T-helper 1 cell (primary cell): Measurements from ENCODE around the gene ATG13.

ENCODE experiments used
- DNase-seq, 5 donors: peaks; one replicate each; pipeline ENCODE4 v3.0.0-alpha.2; 2012 to 2020

Gene ATG13

GRCh38 chr11:46609386-46609785 lies 8.0 kb upstream of the ATG13 start:
- DNase-seq = no peak

DNA sequence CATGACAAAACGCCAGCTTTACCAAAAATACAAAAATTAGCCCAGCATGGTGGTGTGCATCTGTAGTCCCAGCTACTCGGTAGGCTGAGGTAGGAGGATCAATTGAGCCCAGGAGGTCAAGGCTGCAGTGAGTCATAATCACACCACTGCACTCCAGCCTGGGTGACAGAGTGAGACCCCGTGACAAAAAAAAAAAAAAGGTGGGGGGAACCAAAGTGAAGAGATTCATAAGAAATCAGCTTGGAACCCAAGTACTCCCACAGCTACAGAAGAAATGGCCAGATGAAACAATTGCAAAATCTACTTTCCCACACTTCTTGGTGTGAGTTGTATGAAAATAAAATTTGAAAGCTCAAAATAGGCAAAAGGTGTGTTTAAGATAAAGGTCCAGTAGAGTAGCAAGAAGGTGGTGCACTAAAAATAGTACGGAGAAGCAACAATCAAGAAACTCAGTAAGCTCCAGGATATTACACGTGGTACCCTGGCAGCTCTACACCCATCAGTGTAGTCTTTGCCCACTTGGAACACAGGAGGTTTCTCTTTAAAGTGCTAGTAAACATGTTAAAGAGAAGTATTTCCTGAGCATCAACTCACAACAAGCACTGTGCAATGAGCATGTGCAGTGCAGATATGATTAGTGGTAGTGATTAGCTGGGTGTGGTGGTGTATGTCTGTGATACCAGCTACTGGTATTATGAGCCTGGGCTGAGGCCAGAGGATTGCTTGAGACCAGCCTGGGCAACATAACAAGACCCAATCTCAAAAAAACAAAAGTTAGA lies 5.6 kb upstream of the ATG13 start:
- DNase-seq = no peak

DNA sequence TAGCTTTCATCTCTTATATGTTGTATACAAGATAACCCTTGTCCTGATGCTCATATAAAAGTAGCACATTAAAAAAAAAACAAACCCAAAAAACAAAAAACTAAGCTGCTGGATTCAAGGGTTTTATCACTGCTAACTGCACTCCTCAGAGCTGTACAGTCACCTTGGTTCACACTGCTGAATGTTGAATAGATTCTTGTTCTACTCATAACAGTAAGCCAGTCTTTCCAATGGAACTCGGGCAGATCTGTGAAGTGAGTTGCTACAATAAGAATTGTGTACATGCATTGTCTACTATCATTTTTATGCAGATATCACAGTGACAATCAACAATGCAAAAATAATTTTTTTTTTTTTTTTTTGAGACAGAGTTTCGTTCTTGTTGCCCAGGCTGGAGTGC lies 5.0 kb upstream of the ATG13 start:
- DNase-seq = no peak

DNA sequence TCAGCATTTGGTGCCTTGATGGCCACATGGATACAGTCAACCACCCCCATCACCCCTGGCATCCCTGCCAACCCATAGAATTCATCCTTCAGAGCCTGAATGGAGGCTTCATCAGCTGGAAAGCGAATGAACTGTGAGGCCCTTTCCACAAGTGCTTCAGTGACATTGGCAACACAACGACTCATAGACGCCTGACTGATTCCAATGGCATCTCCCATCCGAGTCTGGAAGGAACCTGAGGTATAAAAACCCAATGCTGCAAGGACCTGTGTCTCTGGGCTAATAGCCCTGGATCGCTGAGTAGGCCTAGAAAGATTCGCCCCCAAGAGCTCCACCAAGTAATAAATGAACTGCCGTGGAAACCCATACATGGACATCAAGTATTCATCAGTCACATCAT lies 1.6 kb upstream of the ATG13 start:
- no peak for DNase-seq

- no peak for DNase-seq
Measured at GRCh38 chr11:46616551-46617133, 711 bp upstream of the ATG13 start.

- DNase-seq = no peak
Measured at GRCh38 chr11:46617972-46618314, 590 bp downstream of the ATG13 start.

DNA sequence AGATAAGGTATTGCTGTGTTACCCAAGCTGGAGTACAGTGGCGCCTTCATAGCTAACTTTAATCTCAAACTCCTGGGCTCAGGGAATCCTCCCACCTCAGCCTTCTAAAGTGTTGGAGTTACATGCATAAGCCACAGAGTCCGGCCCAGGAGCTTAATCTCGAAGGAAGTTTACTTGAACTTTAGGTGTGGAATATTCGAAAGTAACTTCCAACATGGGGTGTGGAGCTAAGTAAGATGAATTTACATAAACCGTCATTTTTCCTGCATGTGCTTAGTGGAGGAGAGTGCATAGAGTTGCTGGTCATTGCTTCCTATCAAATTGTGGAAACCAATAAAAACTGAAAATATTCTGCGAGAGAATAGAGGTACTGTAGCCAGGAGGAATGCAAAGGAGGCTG lies 1.5 kb downstream of the ATG13 start:
- DNase-seq = no peak

DNA sequence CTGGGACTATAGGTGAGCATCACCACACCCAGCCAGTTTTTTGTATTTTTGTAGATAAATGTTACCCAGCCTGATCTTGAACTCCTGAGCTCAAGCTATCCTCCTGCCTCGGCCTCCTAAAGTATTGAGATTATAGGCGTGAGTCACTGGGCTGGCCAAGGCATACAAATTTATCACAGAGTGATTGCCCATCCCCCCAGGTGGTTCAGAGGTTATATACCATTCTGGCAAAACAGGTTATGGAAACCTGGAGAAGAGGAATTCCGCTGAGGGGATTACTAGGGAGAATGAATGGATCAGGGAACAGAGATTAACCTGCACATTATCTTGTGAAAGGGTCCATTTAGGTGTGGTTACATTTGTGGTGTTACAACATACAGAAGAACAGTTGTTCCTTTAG lies 8.1 kb downstream of the ATG13 start:
- DNase-seq = no peak

- no peak for DNase-seq
Measured at GRCh38 chr11:46628961-46629360, 11.6 kb downstream of the ATG13 start.

- no peak for DNase-seq
Measured at GRCh38 chr11:46630237-46630636, 12.9 kb downstream of the ATG13 start.

DNA sequence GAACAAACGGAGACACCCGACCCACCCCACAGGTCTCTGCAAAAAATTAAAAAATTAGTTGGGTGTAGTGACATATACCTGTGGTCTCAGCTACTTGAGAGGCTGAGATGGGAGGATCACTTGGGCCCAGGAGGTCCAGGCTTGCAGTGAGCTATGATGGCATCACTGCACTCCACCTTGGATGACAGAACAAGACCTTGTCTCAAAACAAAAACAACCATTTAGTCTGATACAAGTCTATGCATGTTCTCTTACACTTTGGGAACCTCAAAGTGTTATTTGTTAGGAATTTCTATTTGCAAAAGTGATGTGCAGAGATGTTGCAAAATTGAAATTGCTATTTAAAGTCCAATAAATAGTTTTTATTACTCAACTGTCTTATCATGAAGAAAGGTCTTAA lies 14.3 kb downstream of the ATG13 start:
- no peak for DNase-seq

GRCh38 chr11:46632502-46632901 lies 15.1 kb downstream of the ATG13 start:
- no peak for DNase-seq

GRCh38 chr11:46633291-46634217 lies 16.2 kb downstream of the ATG13 start:
- no peak for DNase-seq

DNA sequence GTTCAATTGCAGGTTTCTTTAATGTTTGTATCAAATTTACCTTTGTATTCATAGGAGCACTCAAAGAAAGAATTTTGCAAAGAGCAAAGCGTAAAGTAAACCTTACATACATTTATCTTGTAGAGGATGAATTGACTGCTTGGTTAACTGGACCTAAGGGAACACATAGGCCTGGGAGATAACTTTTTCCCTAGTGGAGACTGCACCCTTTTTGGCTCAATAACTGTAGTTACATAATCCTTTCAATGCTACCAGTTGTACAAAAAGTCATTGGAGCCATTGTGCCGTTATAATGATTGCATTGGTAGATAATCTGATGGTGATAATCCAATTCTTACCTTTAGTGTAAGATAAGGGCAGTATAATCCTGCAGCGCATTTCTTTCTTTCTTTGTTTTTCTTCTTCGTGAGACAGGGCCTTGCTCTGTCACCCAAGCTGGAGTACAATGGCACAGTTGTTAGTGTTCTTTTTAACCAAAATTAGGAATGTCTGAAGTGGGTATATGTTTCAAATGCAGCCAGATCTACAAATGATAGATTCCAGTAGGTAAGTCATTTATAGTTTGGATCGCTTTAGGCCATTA lies 18.3 kb downstream of the ATG13 start:
- no peak for DNase-seq

- DNase-seq = no peak
Measured at GRCh38 chr11:46637546-46637945, 20.2 kb downstream of the ATG13 start.

GRCh38 chr11:46639197-46639839 lies 22.0 kb downstream of the ATG13 start:
- DNase-seq = no peak

- DNase-seq = no peak
Measured at GRCh38 chr11:46640036-46640788, 22.9 kb downstream of the ATG13 start.

GRCh38 chr11:46641639-46642038 lies 24.3 kb downstream of the ATG13 start:
- DNase-seq = no peak

DNA sequence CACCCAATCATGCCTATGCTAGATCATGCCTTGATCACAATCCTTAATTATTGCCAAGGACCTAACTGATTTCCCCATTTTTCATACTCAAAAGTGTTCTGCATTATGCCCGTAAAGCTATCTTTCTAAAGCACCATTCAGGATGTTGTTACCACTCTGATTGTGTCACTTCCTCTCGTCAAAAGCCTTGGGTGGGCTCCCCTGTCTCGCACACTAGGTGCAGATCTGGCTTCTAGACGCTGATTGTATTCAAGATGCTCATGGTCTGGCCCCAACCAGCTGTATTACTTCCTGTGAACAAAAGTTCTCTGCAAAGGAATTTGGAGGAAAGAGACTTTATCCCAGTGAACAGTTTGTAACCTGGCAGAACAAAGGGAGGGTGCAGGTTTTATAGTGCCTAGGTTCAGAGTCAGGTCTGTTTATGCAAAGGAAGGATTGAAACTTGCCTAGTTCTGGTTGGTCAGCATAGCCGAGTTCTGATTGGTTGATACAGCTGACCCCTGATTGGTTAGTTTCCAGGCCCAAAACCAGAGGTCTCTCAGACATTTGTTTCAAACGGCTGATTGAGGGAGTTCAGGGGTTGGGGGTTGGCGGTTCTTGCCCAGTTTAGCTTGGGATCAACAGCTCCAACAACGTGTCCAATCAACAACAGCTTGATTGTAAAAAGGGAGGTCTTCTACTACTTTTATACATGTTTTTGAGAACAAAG lies 25.4 kb downstream of the ATG13 start:
- DNase-seq = no peak

DNA sequence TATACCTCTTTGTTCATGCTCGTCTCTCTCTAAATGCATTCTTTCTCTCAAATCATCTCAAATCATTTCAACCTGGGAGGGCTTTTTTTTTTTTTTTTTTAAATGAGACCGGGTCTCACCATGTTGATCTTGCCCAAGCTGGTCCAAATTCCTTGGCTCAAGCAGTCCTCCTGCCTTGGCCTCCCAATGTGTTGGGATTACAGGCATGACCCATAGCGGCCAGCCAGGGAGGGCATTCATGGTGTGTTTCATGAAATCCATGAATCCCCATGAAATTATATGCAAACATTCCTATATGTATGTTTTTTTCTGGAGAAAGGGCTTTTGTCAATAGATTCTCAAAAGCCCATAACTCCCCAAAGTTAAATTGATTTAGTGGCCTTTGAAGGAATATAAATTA lies 26.2 kb downstream of the ATG13 start:
- DNase-seq = no peak

- DNase-seq = no peak
Measured at GRCh38 chr11:46643986-46644385, 26.6 kb downstream of the ATG13 start.
